ENCODE data around the gene PSMB3.

GRCh38 chr17:38777641-38778250, 25.2 kb downstream of the PSMB3 start:
- no peak for TF ChIP-seq POLR2A (IDR thresholded peaks at IDR 0.05)
- no peak for TF ChIP-seq CTCF (IDR thresholded peaks at IDR 0.05)

Measured in right lobe of liver (tissue), 4 donors.